GM19468 (cell line): Measurements from ENCODE around the gene RGP1.

Source experiments
- ATAC-seq: cut with Tn5 transposase; IDR thresholded peaks from one replicate; pipeline ENCODE4 v1.9.1; 2021; ENCODE audit warnings: mild to moderate bottlenecking, moderate library complexity, moderate number of reproducible peaks; ENCODE audit not compliant: unreplicated experiment; ENCODE audit errors: extremely low read depth

Gene RGP1

DNA sequence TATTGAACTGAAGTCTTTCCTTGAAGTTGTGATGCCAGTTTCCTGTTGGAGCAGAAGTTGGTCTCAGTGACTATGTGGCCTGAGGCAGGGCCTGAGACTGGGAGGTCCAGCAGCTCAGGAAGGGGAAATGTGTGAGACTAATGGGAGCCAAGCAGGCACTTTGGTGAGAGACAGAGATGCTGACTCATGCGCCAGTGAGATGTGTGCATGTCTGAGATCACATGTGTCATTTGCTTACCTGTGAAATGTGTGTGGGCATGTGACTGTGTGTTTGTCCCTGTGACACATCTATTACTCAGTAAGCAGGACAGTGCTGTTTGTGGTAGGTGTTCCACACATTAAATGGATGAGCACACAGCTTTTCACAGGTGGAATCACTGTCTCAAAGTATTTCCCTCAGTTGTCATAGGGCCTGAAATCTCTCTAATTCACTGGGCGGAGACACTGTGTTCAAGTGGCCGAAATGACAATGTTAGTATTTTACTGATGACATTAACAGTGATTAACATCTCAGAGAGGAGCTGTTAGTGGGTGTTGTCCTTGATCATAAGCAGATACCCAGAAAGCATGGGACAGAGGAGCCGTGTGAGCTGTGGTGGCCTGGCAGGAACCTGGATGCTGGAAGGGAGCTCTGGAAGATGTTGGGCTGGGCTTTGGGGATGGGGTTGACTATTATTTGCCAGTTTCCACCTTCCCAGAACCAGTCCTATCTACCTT, 49.7 kb downstream of the RGP1 start:
- no peak for ATAC-seq

DNA sequence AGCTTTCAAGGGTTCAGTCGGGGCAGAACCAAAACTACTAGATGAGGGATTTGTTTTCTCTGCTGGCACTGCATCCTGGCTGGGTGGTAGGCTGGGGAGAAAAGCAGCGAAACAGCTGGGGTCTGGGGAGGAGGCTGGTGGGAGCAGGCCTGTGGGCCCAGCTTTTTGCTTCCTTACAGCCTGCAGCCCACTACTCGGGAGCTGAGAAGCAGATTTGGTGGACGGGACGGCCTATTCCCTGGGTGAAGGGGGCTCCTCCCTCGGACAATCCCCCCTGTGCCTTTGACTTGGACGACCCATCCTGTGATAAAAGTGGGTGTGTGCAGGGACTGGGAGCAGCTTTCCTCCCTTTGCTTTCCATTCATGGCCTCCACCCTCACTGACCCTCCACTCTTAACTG, 51.4 kb downstream of the RGP1 start:
- ATAC-seq: no peak

DNA sequence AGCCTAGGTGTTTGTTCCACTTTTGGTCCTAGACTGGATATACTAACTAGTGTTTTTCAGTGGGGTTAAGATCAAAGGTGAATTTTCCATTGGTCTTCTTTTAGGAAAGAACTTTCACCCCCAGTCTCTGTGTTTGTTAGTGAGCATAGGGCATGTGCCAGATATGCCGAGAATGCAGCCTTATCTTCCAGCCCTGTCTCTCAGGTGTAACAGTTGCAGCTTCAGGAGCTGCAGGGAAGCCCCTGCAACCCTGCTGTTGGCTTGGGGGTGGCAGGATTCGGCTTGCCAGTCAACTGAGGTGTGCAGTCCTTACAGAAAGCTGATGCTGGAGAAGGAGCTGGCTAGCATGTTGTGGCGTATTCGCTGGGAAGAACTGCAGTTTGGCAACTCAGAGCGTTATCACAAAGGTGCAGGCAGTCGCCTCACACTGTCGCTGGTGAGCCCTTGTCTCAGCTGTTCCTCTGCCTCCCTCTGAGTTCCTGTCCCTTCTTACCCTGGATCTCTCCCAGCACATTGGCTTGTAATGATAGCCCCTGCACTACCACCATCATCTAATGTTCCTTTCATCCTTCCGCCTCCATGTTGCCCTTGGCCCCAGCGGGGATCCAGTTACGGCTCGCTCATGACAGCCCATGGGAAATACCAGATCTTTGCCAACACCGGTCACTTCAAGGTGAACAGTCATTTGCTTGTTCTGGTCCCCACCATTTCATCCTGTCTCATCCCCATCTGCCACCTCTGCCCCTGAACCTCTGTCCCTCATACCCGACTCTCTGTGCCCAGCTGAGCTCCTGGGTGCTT, 52.4 kb downstream of the RGP1 start:
- ATAC-seq: no peak

- no peak for ATAC-seq
Observed at GRCh38 chr9:35806101-35806500, 57.0 kb downstream of the RGP1 start.
